Stomach (tissue), 9 donors: ENCODE results near the gene MRPL50. TPM values are rescaled to one million over a fixed set of nuclear protein-coding genes. Genes with fewer than 3 reads are reported as not detected.

ENCODE experiments used
- DNase-seq, 2 donors: peaks; one replicate each; pipeline versions ENCODE4 v3.0.0 to v3.0.0-alpha.2; 2013 to 2019
- H3K27ac ChIP-seq, 5 donors: fragments of 200-600 bp in 4 of 5; sonication (generic) in 4 of 5; one replicate each; pipeline ENCODE4 v1.5.1; 2013 to 2019; ENCODE audit warnings: mild to moderate bottlenecking in 1 of 5, moderate library complexity in 1 of 5
- H3K27me3 ChIP-seq, 3 donors: fragments of 200-600 bp; sonication (generic); one replicate each; pipeline ENCODE4 v1.5.1; 2017 to 2019; ENCODE audit warnings: mixed run types in 1 of 3
- H3K36me3 ChIP-seq, 4 donors: fragments of 200-600 bp; sonication (generic); 1 replicate in 3 of 4; 2 replicates in 1 of 4; pipeline ENCODE4 v1.5.1; 2016 to 2019
- H3K4me1 ChIP-seq, 4 donors: fragments of 200-600 bp; sonication (generic); one replicate each; pipeline ENCODE4 v1.5.1; 2016 to 2019
- H3K4me3 ChIP-seq, 4 donors: fragments of 200-600 bp; sonication (generic) in 3 of 4; one replicate each; pipeline ENCODE4 v1.5.1; 2016 to 2019; ENCODE audit warnings: mild to moderate bottlenecking in 1 of 4
- H3K9me3 ChIP-seq, 4 donors: fragments of 200-600 bp; sonication (generic); one replicate each; pipeline ENCODE4 v1.5.1; 2016 to 2019
- EP300 ChIP-seq: sonication (generic); formaldehyde crosslinking; IDR thresholded peaks from one replicate; pipeline ENCODE4 v1.6.1; 2017; ENCODE audit warnings: antibody characterized with exemption
- POLR2A ChIP-seq, 4 donors: fragments of 450-650 bp; IDR thresholded peaks; one replicate each; pipeline ENCODE4 v1.6.1; 2016; ENCODE audit warnings: antibody characterized with exemption in 4 of 4, control low read depth in 2 of 4, mild to moderate bottlenecking in 1 of 4, moderate library complexity in 1 of 4
- POLR2AphosphoS5 ChIP-seq, 3 donors: sonication (generic); formaldehyde crosslinking; IDR thresholded peaks; one replicate each; pipeline ENCODE4 v1.6.1; 2016; ENCODE audit warnings: antibody characterized with exemption in 3 of 3
- WGBS, 5 donors: extraction: QIAGEN DNeasy Blood & Tissue Kit in 3 of 5; methylation state at CpG; one replicate each; pipeline versions ENCODE4 v1.1.5 to v1.1.7; 2013 to 2018; 5-methylcytosine and 5-hydroxymethylcytosine counted together
- intact Hi-C: fragments of 100-400 bp; cut with DNase I; formaldehyde crosslinking; loops from one replicate; pipeline ENCODE4 v1.15.1; 2023; ENCODE audit warnings: low total_unique reads
- polyA plus RNA-seq, 3 donors: library from polyadenylated mRNA; stranded (reverse); fragments of 200-250 nt; gene quantifications; one replicate each; pipeline ENCODE4 v1.2.3, GENCODE V29; 2013
- total RNA-seq, 5 donors: library from RNA; depleted of rRNA; stranded (reverse); fragments of >200 nt; gene quantifications; one replicate each; pipeline versions ENCODE4 v1.1.0 to v1.2.3, GENCODE V29; 2014 to 2016
- TF ChIP-seq, protein P1 (sequence below), 7 experiments: fragments of 450-650 bp in 4 of 7; fragments of 200-600 bp in 3 of 7; sonication (generic) in 3 of 7; IDR thresholded peaks; one replicate each; pipeline ENCODE4 v1.5.1; 2016 to 2019; ENCODE audit warnings: antibody characterized with exemption in 7 of 7, control low read depth in 2 of 7, mild to moderate bottlenecking in 1 of 7
- donor health status: healthy with polysubstance abuse.
- donor health status: Bipolar disorder and iron deficiency.
- donor health status: healthy.

MRPL50 gene
- total and polyA plus RNA-seq, 8 donors: 0.87 to 46.1 (median 12.0) TPM

DNA sequence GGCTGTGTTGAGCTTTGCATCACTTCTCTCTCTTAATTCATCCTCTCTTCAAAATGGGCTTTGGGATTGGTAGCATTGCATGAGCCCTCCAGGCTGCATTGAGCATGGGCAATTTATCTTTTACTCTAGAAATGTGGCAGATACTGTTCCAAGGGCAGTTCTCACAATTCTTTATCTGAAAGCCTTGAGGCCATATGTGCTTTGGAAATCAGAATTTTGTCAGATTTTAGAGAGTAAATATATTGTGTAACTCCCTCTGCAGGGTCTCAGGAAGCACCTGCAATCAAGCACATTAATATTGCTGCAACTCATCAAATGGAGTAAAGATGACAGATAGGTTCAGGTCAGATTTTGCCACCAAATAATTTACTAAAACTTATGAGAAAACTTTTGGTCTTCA is 19.6 kb upstream of the MRPL50 start:
- DNase-seq: no peak
- H3K4me1 ChIP-seq: peaks cover 0 to 6% (median 0%) of the 10 kb centered on the region in 4 donors
- intact Hi-C loops: no loop called here
- H3K4me3 ChIP-seq: no peak overlapping the region
- H3K27me3 ChIP-seq: no peaks in the 10 kb centered on the region
- TF ChIP-seq POLR2AphosphoS5 (IDR thresholded peaks at IDR 0.05): no peak
- no peak for TF ChIP-seq EP300
- peaks cover 0 to 65% (median 27%) of the 10 kb centered on the region in 4 donors for H3K9me3 ChIP-seq
- H3K27ac ChIP-seq: no peak overlapping the region
- H3K36me3 ChIP-seq: peaks cover 0 to 36% (median 0%) of the 10 kb centered on the region in 4 donors

DNA sequence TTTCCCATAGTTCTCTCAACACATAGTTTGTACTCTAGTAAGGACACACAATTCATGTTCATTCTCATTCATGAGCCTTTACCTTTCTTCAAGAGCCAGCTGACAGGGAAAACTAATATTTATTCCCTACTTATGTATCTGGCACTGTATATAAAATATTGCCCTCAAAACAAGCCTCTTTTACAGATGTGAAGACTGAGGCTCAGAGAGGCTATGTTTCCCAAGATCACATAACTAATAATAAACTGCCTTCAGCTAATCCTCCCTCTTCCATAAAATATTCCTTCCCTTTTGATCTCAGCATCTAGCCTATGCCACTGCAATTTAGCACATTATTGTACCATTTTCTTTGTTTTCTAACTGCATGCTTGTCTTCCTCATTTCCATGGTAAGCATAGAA is 19.0 kb upstream of the MRPL50 start:
- intact Hi-C loops: no loop called here
- Histone ChIP-seq H3K4me1 (peaks cover 0 to 6% (median 0%) of the 10 kb centered on the region in 4 donors), H3K9me3 (peaks cover 3 to 71% (median 33%) of the 10 kb centered on the region in 4 donors), H3K4me3 (no peak overlapping the region), H3K36me3 (peaks cover 0 to 41% (median 0%) of the 10 kb centered on the region in 4 donors), H3K27me3 (no peaks in the 10 kb centered on the region), H3K27ac (no peak overlapping the region)
- no peak for DNase-seq
- TF ChIP-seq, protein P1, sequence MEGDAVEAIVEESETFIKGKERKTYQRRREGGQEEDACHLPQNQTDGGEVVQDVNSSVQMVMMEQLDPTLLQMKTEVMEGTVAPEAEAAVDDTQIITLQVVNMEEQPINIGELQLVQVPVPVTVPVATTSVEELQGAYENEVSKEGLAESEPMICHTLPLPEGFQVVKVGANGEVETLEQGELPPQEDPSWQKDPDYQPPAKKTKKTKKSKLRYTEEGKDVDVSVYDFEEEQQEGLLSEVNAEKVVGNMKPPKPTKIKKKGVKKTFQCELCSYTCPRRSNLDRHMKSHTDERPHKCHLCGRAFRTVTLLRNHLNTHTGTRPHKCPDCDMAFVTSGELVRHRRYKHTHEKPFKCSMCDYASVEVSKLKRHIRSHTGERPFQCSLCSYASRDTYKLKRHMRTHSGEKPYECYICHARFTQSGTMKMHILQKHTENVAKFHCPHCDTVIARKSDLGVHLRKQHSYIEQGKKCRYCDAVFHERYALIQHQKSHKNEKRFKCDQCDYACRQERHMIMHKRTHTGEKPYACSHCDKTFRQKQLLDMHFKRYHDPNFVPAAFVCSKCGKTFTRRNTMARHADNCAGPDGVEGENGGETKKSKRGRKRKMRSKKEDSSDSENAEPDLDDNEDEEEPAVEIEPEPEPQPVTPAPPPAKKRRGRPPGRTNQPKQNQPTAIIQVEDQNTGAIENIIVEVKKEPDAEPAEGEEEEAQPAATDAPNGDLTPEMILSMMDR (IDR thresholded peaks at IDR 0.05): no peak
- no peak for TF ChIP-seq POLR2A (IDR thresholded peaks at IDR 0.05)
- TF ChIP-seq EP300: no peak
- TF ChIP-seq POLR2AphosphoS5 (IDR thresholded peaks at IDR 0.05): no peak

DNA sequence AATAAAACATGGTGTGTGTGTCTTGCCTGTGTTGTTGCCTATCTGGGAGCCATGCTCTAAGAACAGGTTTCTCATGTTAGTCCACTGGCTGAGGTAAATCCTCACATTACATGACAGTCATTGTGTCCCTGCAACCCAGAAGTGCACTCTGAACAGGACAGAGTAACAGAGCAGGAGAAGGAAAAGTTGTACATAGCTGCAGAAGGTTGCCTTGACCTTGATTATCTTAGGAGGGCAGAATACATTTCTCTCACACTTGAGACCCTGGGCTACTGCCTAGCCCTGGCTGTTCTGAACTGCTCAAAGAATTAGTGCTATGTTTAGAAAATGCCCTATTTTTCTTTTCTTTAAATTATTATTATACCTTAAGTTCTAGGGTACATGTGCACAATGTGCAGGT is 17.2 kb upstream of the MRPL50 start:
- no peak for TF ChIP-seq POLR2A (IDR thresholded peaks at IDR 0.05)
- TF ChIP-seq POLR2AphosphoS5 (IDR thresholded peaks at IDR 0.05): no peak
- no peak for TF ChIP-seq EP300
- TF ChIP-seq, protein P1 (IDR thresholded peaks at IDR 0.05): no peak
- H3K36me3 ChIP-seq: peaks cover 0 to 43% (median 0%) of the 10 kb centered on the region in 4 donors
- peaks cover 4 to 89% (median 50%) of the 10 kb centered on the region in 4 donors for H3K9me3 ChIP-seq
- no peak for DNase-seq
- intact Hi-C loops: no loop called here
- H3K27ac ChIP-seq: no peak overlapping the region
- no peaks in the 10 kb centered on the region for H3K27me3 ChIP-seq
- no peaks in the 10 kb centered on the region for H3K4me1 ChIP-seq
- no peak overlapping the region for H3K4me3 ChIP-seq

DNA sequence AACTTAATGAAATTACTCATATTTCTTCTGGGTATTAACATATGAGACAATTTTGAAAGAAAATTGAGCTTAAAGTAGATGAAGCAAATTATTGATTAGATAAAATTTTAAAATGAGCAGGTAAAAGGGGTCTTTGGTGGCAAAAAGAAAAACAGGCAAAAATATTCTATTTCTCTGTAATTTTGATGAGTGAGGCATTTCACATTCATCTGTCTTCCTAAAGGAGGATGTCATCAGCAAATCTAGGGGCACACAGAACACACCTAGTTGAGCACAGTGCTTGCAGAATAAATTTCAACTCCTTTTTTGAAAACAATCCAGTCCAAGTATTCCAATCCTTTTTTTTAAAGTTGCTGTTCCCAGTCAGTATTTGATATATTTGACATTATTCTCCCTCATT is 16.4 kb upstream of the MRPL50 start:
- no peaks in the 10 kb centered on the region for H3K27me3 ChIP-seq
- H3K4me1 ChIP-seq: no peaks in the 10 kb centered on the region
- no peak overlapping the region for H3K4me3 ChIP-seq
- intact Hi-C loops: no loop called here
- no peak overlapping the region for H3K27ac ChIP-seq
- H3K36me3 ChIP-seq: peaks cover 0 to 44% (median 0%) of the 10 kb centered on the region in 4 donors
- TF ChIP-seq POLR2AphosphoS5 (IDR thresholded peaks at IDR 0.05) (no peak), POLR2A (IDR thresholded peaks at IDR 0.05) (no peak), EP300 (no peak)
- H3K9me3 ChIP-seq: peaks cover 9 to 94% (median 58%) of the 10 kb centered on the region in 4 donors
- no peak for DNase-seq

DNA sequence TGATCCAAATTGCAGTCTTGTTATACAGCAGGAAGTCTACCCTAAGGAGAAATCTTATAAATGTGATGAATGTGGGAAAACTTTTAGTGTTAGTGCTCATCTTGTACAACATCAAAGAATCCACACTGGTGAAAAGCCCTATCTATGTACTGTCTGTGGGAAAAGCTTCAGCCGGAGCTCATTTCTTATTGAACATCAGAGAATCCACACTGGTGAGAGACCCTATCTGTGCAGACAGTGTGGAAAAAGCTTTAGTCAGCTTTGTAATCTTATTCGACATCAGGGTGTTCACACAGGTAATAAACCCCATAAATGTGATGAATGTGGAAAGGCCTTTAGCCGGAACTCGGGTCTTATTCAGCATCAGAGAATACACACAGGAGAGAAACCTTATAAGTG is 10.7 kb upstream of the MRPL50 start:
- Histone ChIP-seq H3K4me3 (no peak overlapping the region), H3K27ac (no peak overlapping the region), H3K4me1 (no peaks in the 10 kb centered on the region), H3K9me3 (peaks cover 48 to 100% (median 91%) of the 10 kb centered on the region in 4 donors), H3K36me3 (peaks cover 52 to 65% (median 55%) of the 10 kb centered on the region in 4 donors), H3K27me3 (no peaks in the 10 kb centered on the region)
- TF ChIP-seq POLR2AphosphoS5 (IDR thresholded peaks at IDR 0.05) (no peak), POLR2A (IDR thresholded peaks at IDR 0.05) (no peak), EP300 (no peak)
- TF ChIP-seq, protein P1 (IDR thresholded peaks at IDR 0.05): no peak
- intact Hi-C loops: no loop called here
- DNase-seq: no peak
- WGBS, 5 donors: 97 to 100% (median 100%) methylated on average over 4 of the region's 4 CpGs
